OCI-LY1 (cell line): ENCODE data around the gene SLC17A2.

Experiments used
- EZH2 ChIP-seq: fragments of 200-600 bp; sonication (generic), shearing (Covaris generic); IDR thresholded peaks from 2 replicates; pipeline ENCODE4 v1.8.0; 2017; ENCODE audit warnings: borderline replicate concordance, mixed run types, mild to moderate bottlenecking, antibody characterized with exemption, low read length, moderate library complexity, mixed read lengths
- TF ChIP-seq, protein P1 (sequence below): fragments of 200-600 bp; sonication (generic), shearing (Covaris generic); IDR thresholded peaks from 2 replicates; pipeline ENCODE4 v1.5.1; 2017; ENCODE audit warnings: mild to moderate bottlenecking, antibody characterized with exemption, low read length, moderate library complexity, mixed read lengths

GRCh38 chr6:25960734-25961133 is 30.2 kb upstream of the SLC17A2 start:
- TF ChIP-seq, protein P1, sequence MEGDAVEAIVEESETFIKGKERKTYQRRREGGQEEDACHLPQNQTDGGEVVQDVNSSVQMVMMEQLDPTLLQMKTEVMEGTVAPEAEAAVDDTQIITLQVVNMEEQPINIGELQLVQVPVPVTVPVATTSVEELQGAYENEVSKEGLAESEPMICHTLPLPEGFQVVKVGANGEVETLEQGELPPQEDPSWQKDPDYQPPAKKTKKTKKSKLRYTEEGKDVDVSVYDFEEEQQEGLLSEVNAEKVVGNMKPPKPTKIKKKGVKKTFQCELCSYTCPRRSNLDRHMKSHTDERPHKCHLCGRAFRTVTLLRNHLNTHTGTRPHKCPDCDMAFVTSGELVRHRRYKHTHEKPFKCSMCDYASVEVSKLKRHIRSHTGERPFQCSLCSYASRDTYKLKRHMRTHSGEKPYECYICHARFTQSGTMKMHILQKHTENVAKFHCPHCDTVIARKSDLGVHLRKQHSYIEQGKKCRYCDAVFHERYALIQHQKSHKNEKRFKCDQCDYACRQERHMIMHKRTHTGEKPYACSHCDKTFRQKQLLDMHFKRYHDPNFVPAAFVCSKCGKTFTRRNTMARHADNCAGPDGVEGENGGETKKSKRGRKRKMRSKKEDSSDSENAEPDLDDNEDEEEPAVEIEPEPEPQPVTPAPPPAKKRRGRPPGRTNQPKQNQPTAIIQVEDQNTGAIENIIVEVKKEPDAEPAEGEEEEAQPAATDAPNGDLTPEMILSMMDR: no peak
- no peak for TF ChIP-seq EZH2
